Measurements from ENCODE around the gene B3GNT3.

Gene B3GNT3

DNA sequence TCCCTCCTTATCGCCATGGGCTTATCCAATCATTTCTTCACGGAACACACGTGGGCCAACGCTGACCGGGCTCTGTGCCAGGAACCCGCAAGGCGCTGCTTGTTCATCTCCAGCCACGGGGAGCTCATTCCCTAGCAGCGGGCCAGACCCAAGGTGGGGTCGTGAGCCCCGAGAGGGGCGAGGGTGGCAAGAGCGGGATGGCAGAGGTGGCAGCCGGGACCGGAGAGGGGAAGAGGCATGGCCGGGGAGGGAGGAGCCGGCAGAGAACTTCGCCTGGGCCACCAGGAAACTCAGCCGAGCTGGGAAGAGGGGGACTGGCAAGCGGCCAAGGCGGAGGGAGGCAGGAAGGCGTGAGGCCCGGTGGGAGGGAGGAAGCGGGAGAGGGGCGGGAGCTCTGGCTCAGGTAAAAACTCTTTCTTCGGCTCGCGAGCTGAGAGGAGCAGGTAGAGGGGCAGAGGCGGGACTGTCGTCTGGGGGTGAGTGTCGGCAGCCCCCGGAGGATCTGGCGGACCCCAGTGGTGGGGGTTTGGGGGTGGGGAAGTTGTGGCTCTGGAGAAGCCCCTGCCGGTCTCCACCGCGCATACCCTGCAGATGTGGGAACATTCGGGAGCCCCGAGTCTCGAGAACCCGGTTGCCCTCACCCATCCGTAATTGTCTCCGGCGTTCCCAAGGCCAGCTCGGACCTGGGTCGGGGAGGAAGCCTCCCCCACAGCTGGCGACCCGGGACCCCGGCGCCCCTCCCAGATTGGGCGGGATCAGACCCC, at the start of gene B3GNT3:
B3GNT3 (plus strand) TSS at position 408 of the 764 bp plus-strand sequence. CDS start 12,670 bp downstream, outside the sequence.
- Histone ChIP-seq H3K4me2 (peak within 1 kb of the TSS; percentile 3 to 73 (median 32); a peak in 13 of 22 replicates), H3K4me3 (peak within 1 kb of the TSS in 6 of 10 experiments; percentile 14 to 40 (median 25); a peak in 9 of 20 replicates), H4K20me1 (peaks cover 0 to 6% (median 0%) of the 10 kb centered on the region in 11 experiments; a peak in 3 of 22 replicates), H3K4me1 (peaks cover 24 to 52% (median 32%) of the 10 kb centered on the region in 10 experiments), H3K27me3 (peaks cover 30 to 42% (median 35%) of the 10 kb centered on the region in 11 experiments), H3K9ac (peak within 1 kb of the TSS in 3 of 11 experiments; percentile 11 to 49 (median 14); a peak in 3 of 22 replicates), H3K27ac (no peak within 1 kb of the TSS), H3K36me3 (no peaks in the 10 kb centered on the region), H3K9me3 (replicated peaks in 1 of 11) (no peaks in the 10 kb centered on the region)
- TF ChIP-seq Cebpa-rat (IDR thresholded peaks at IDR 0.05) = no peak

- Histone ChIP-seq H3K4me2 (peak overlapping the region; percentile 90 to 100 (median 96)), H3K36me3 (peaks cover 0 to under 1% (median 0%) of the 10 kb centered on the region in 11 experiments; a peak in 1 of 22 replicates), H3K9ac (peak overlapping the region; percentile 67 to 82 (median 79)), H3K4me1 (peaks cover 60 to 90% (median 80%) of the 10 kb centered on the region in 10 experiments), H3K27ac (peak overlapping the region; percentile 22 to 95 (median 63); a peak in 21 of 22 replicates), H4K20me1 (no peaks in the 10 kb centered on the region), H3K9me3 (replicated peaks in 1 of 11) (peaks cover 0 to 5% (median 1%) of the 10 kb centered on the region in 11 experiments; a peak in 14 of 22 replicates), H3K27me3 (no peaks in the 10 kb centered on the region), H3K4me3 (peak overlapping the region; percentile 71 to 84 (median 76))
- no peak for TF ChIP-seq Cebpa-rat (IDR thresholded peaks at IDR 0.05)
Observed at GRCh38 chr19:17747205-17748098, 47.5 kb upstream of the B3GNT3 start.

DNA sequence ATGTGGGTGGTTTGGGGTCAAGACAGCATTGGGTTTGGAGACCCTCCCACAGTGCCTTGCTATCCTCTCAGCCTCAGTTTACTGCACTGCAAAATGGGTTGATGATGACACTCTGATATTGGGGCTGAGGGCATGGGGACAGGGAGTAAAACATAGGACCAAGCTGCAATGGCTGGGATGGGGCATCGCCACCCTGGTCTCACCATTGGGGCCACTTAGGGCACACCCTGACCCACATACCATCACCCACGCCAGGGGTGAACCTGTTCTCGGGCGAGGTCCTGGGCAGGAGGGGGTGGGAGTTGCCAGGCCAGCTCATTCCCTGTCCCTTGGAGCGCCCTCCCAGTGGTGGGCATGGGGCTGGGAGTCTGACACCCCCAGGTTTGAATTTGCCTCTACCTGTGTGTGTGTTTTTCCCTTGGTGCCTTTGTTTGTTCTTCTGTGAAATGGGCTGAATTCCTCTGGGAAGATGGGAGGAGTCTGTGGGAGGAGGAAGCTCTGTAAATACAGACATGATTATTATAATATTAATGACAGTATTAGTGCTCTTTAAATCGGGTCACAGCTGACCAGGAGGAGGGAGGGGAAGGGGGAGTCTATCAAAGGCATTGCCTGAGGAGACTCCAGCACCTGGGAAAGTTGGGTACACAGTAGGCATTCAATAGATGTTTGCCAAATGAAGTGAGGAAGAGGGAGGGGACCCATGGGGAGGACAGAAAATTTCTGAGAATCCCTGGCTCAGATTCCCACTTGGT, 45.9 kb upstream of the B3GNT3 start:
- Histone ChIP-seq H3K27ac (peak overlapping the region; percentile 76 to 96 (median 92); a peak in 20 of 22 replicates), H3K9me3 (replicated peaks in 1 of 11) (no peaks in the 10 kb centered on the region), H3K9ac (peak overlapping the region in 9 of 11 experiments; percentile 79 to 87 (median 84); a peak in 14 of 22 replicates), H3K4me1 (peaks cover 74 to 91% (median 85%) of the 10 kb centered on the region in 10 experiments), H3K27me3 (no peaks in the 10 kb centered on the region), H4K20me1 (peaks cover 0 to 2% (median 0%) of the 10 kb centered on the region in 11 experiments; a peak in 2 of 22 replicates), H3K4me2 (peak overlapping the region; percentile 90 to 100 (median 96)), H3K36me3 (peaks cover 0 to 3% (median 0%) of the 10 kb centered on the region in 11 experiments; a peak in 3 of 22 replicates), H3K4me3 (peak overlapping the region in 6 of 10 experiments; percentile 73 to 84 (median 76); a peak in 13 of 20 replicates)
- TF ChIP-seq Cebpa-rat (IDR thresholded peaks at IDR 0.05) = no peak

GRCh38 chr19:17749912-17750317, 45.0 kb upstream of the B3GNT3 start:
- no peaks in the 10 kb centered on the region for H3K9me3 ChIP-seq (replicated peaks in 1 of 11)
- H3K4me3 ChIP-seq = peak overlapping the region in 6 of 10 experiments; percentile 1 to 78 (median 64); a peak in 7 of 20 replicates
- peaks cover 0 to 6% (median 0%) of the 10 kb centered on the region in 11 experiments; a peak in 3 of 22 replicates for H4K20me1 ChIP-seq
- no peak for TF ChIP-seq Cebpa-rat (IDR thresholded peaks at IDR 0.05)
- peak overlapping the region; percentile 66 to 87 (median 83); a peak in 20 of 22 replicates for H3K9ac ChIP-seq
- H3K27ac ChIP-seq = peak overlapping the region; percentile 76 to 96 (median 92)
- H3K36me3 ChIP-seq = peaks cover 0 to 8% (median 0%) of the 10 kb centered on the region in 11 experiments; a peak in 4 of 22 replicates
- peak overlapping the region; percentile 90 to 100 (median 96) for H3K4me2 ChIP-seq
- H3K4me1 ChIP-seq = peaks cover 74 to 91% (median 85%) of the 10 kb centered on the region in 10 experiments
- H3K27me3 ChIP-seq = no peaks in the 10 kb centered on the region

GRCh38 chr19:17751103-17751911, 43.6 kb upstream of the B3GNT3 start, which contains the start of gene FCHO1:
Gene FCHO1, plus strand, starts transcription at chr19:17751477. Its CDS starts 3,688 bp downstream, at chr19:17755165.
- no peaks in the 10 kb centered on the region for H3K9me3 ChIP-seq (replicated peaks in 1 of 11)
- H3K4me2 ChIP-seq = peak within 1 kb of the TSS; percentile 90 to 100 (median 96)
- peaks cover 0 to 18% (median 10%) of the 10 kb centered on the region in 11 experiments; a peak in 13 of 22 replicates for H4K20me1 ChIP-seq
- H3K4me1 ChIP-seq = peaks cover 88 to 96% (median 95%) of the 10 kb centered on the region in 10 experiments
- H3K9ac ChIP-seq = peak within 1 kb of the TSS; percentile 73 to 87 (median 83)
- peak within 1 kb of the TSS; percentile 76 to 96 (median 92) for H3K27ac ChIP-seq
- TF ChIP-seq Cebpa-rat (IDR thresholded peaks at IDR 0.05) = peak in 2 of 11 experiments; percentile 5 to 45; a peak in 1 of 22 replicates
- H3K36me3 ChIP-seq = peaks cover 0 to 16% (median under 1%) of the 10 kb centered on the region in 11 experiments; a peak in 4 of 22 replicates
- H3K4me3 ChIP-seq = peak within 1 kb of the TSS; percentile 49 to 78 (median 61)
- H3K27me3 ChIP-seq = no peaks in the 10 kb centered on the region

DNA sequence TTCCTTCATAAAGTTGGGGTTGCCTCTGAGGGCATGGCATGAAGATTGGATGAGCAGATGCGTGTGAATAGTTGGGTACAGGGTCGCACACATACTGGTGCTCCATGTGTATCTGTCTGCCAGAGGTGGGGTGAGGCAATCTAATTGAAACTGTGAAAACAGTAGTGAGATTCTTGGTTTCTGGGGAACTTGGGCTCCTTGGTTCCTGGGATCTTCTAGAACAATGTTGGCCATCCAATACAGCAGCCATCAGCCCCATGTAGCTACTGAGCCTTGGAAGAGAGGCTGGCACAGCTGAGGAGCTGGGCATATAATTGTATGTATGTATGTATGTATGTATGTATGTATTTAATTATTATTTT, 43.0 kb upstream of the B3GNT3 start:
- TF ChIP-seq Cebpa-rat (IDR thresholded peaks at IDR 0.05) = no peak; a peak in 1 of 22 replicates
- peak overlapping the region; percentile 90 to 100 (median 96) for H3K4me2 ChIP-seq
- H3K4me1 ChIP-seq = peaks cover 91 to 96% (median 95%) of the 10 kb centered on the region in 10 experiments
- no peaks in the 10 kb centered on the region for H3K27me3 ChIP-seq
- peaks cover 0 to 22% (median 10%) of the 10 kb centered on the region in 11 experiments; a peak in 13 of 22 replicates for H4K20me1 ChIP-seq
- peak overlapping the region; percentile 76 to 96 (median 92) for H3K27ac ChIP-seq
- peaks cover 0 to 20% (median 5%) of the 10 kb centered on the region in 11 experiments; a peak in 7 of 22 replicates for H3K36me3 ChIP-seq
- no peaks in the 10 kb centered on the region for H3K9me3 ChIP-seq (replicated peaks in 1 of 11)
- H3K4me3 ChIP-seq = peak overlapping the region; percentile 49 to 78 (median 61)
- H3K9ac ChIP-seq = peak overlapping the region; percentile 73 to 87 (median 83)
